ENCODE results near the gene THY1. TPM values are rescaled to one million over a fixed set of nuclear protein-coding genes. Genes with fewer than 3 reads are reported as not detected.
A peak's percentile ranks its signal among the peaks of the same experiment; 100 is the strongest.
"Not testable (repeated sequence)": the region's sequence is repeated elsewhere in the genome, so short reads cannot be mapped to it uniquely, and the experiment has no call there.

Gene THY1
- polyA plus RNA-seq, 3 donors: 70.0 to 86.0 (median 75.2) TPM

DNA sequence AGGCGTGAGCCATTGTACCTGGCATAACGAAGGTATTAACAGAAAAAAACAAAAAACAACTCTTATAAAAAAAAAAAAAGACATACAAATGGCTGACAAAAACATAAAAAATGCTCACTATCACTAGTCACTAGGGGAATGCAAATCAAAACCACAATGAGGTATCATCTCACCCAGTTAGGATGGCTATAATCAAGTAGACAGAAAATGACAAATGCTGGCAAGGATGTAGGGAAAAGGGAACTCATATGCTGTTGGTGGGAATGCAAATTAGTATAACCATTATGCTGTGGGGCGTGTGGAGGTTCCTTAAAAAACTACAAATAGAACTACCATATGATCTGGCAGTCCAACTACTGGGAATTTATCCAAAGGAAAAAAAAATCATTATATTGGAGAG, 17.0 kb downstream of the THY1 start:
- DNase-seq (ENCODE audit: extremely low read depth in 1 of 11, low read depth in 9 of 11, low spot score in 4 of 11): no peak

DNA sequence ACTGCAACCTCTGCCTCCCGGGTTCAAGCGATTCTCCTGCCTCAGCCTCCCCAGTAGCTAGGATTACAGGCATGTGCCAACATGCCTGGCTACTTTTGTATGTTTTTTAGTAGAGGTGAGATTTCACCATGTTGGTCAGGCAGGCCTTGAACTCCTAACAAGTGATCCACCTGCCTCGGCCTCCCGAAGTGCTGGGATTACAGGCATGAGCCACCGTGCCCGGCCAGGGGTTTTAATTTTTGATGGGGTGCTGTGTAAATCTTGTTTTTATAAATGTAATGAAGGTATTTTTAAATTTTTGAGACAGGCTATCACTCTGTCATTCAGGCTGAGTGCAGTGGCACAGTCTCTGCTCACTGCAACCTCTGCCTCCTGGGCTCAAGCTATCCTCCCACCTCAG, 17.5 kb downstream of the THY1 start:
- not testable (repeated sequence) for DNase-seq (ENCODE audit: extremely low read depth in 1 of 11, low read depth in 9 of 11, low spot score in 4 of 11)

DNA sequence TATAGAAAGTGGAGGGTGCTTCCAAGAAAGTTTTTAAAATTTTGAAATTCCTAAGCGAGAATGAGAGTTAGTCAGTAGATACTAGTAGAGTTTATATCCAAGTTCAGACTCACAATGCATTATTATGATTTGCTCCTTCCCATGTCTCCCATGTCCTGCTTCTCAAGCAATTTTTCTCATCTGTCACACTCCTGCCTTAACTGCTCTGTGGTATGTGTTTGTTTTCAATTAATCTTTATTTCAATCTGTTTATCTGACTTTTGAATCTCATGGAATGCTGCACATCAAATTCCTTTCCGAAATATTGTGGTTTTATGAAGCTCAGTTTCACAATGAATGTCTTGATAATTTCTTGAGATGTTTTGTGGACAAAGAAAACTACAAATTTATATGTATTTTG, 18.1 kb downstream of the THY1 start:
- DNase-seq (ENCODE audit: extremely low read depth in 1 of 11, low read depth in 9 of 11, low spot score in 4 of 11): no peak

DNA sequence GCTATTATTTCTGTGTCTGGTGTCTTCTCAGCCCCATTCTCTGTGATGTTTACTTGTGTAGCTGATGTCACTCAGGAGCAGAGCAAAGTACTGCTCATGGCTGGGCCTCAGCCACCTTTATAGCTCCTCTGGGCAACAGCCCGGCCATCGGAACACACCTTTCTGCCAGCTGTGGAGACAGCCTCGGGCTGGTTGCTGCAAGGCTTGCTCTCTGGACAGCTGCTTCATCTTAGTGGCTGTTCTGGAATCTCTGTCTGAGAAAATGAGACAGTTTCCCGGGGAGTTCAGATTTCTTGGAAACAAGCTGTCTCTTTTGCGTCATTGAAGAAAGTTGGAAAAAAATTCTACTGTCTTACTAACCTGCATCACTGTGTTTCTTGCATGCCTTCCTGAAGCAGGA, 20.0 kb downstream of the THY1 start:
- DNase-seq (ENCODE audit: extremely low read depth in 1 of 11, low read depth in 9 of 11, low spot score in 4 of 11): no peak

DNA sequence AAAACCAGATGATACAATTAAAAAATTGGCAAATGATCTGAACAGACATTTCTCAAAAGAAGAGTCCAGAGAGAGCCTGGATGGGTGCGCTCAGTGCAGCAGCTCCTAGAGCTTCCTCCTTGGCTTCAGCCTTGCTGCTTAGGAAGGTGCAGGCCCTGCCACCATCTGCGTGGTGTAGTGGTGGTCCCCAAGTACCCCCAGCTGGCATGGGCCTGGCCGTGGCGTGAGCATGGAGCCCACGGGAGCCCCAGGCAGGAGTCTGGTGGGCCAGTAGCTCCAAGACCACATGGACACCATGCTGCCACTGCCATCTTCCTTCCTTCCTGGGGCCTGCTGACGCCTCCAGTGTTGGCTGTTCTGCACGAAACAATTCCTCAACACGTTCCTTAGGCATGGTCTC, 20.5 kb downstream of the THY1 start:
- no peak for DNase-seq (ENCODE audit: extremely low read depth in 1 of 11, low read depth in 9 of 11, low spot score in 4 of 11)

DNA sequence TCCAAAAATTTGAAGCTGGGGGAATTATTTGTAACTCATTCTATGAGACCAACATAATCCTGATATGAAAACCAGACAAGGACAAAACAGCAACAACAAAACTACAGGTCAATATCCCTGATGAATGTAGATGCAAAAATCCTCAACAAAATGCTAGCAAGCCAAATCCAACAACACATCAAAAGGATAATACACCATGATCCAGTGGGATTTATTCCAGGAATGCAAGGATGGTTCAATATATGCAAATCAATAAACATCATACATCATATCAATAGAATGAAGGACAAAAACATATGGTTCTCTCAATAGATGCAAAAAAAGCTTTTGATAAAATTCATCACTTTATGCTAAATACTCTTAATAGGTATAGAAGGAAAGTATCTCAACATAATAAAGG, 22.1 kb downstream of the THY1 start:
- DNase-seq (ENCODE audit: extremely low read depth in 1 of 11, low read depth in 9 of 11, low spot score in 4 of 11): no peak

DNA sequence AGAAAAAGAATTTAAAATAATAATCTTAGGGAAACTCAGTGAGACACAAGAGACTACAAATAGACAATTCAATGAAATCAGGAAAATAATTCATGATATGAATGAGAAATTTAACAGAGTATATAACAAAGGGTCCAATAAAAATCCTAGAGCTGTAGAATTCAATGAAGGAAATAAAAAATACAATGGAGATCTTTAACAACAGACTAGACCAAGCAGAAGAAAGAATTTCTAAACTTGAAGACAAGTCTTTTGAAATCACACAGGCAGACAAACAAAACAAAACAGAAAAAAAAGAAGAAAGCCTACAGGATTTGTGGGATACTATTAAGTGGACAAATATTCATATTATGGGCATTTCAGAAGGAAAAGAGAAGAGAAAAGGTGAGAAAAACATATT, 25.2 kb downstream of the THY1 start:
- DNase-seq (ENCODE audit: extremely low read depth in 1 of 11, low read depth in 9 of 11, low spot score in 4 of 11): no peak

DNA sequence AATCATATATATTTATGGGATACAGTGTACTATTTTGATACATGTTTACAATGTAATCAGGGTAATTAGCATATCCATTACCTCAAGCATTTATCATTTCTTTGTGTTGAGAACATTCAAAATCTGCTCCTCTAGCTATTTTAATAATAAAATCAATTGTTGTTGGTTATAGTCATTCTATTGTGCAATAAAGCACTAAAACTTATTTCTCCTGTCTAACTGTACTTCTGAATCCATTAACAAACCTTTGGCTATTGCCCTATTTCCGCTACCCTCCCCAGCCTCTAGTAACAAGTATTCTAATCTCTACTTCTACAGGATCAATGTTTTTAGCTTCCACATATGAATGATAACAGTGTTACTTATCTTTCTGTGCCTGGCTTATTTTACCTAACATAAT, 26.1 kb downstream of the THY1 start:
- DNase-seq (ENCODE audit: extremely low read depth in 1 of 11, low read depth in 9 of 11, low spot score in 4 of 11): no peak

DNA sequence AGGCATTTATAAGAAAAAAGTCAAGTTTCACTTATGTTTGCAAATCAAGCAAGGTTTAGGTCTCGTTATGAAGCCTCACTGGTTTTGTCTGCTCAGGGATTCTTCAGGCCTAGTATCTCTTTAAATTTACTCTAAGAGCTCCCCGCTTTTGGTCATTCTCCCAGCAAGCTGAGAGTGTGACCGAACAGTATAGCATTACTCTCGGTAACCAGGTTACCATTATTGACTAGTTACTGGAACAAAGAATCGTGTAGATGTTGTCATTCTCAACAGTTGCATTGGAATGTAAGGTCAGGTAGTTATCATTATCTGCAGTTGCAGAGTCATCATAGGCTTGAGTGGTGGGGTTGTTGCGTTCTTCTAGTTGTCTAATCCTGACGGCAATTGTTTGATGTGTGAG, 31.7 kb downstream of the THY1 start:
- no peak for DNase-seq (ENCODE audit: extremely low read depth in 1 of 11, low read depth in 9 of 11, low spot score in 4 of 11)

DNA sequence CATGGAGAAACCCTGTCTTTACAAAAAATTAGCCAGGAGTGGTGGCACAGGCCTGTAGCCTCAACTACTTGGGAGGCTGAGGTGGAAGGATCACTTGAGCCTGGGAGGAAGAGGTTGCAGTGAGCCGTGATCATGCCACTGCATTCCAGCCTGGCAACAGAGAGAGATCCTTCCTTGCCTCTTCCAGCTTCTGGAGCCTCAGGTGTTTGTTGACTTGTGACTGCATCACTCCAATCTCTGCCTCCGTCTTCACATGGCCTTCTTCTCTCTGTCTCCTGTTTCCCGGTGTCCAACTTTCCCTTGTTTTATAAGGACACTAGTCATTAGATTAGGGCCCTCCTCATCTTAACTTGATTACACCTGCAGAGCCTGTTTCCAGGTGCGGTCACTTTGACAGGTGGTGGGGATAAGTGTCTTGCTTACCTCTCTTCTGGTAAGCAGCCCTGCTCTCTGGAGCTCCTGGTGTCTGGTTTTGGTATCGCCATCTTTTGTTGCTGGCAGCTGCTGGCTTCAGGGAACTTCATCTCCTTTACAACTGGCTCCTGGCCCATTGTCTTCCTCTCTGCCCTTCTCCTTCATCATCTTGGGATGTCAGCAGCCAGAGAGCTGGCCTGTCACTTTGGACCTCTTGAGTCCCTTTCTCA, 33.2 kb downstream of the THY1 start:
- DNase-seq (ENCODE audit: extremely low read depth in 1 of 11, low read depth in 9 of 11, low spot score in 4 of 11): no peak

DNA sequence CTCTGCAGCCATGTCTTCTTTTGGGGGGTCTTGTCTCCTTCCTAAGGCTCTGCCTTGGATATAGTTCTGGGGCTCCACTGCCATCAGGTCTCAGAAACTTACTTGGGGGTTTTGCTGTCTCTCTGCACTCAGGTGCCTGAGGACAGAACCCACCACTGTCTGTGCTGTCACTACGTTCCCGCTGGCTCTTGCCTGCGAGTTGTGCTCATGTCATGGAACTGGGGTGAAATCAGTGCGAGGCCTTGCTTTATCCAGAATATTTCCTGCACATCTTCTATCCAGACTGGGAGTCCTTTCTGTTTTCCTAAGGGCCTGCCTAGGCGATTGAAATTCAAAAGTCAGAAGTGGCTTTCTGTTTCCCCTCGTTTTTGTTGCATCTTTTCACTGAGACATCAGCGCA, 34.9 kb downstream of the THY1 start:
- no peak for DNase-seq (ENCODE audit: extremely low read depth in 1 of 11, low read depth in 9 of 11, low spot score in 4 of 11)

DNA sequence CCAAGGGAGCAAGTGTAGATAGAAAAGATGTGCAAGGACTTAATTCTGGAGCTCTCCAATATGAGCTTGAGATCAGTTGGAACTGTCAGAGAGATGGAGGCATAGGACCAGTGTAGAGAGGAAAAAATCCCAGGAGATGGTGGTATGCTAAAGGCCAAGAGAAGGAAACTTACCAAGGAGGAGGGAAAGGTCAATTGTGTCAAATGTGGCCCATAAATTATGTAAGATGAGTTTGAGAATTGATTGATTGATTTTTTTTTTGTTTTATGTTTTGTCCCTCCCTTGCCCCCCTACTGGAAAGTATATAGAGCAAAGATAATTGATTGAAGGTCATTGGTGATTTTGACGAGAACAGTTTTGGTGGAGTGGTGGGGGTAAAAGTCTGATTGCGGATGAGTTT, 38.6 kb downstream of the THY1 start:
- no peak for DNase-seq (ENCODE audit: extremely low read depth in 1 of 11, low read depth in 9 of 11, low spot score in 4 of 11)

DNA sequence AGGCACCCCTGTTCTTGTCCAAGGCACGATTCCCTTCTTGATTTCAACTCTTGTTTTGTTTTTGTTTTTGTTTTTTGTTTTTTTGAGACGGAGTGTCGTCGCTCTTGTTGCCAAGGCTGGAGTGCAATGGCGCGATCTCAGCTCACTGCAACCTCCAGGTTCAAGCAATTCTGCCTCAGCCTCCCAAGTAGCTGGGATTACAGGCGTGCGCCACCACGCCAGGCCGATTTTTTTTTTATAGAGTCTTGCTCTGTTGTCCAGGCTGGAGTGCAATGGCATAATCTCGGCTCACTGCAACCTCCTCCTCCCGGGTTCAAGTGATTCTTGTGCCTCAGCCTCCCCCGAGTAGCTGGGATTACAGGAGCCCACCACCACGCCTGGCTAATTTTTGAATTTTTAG, 40.5 kb downstream of the THY1 start:
- not testable (repeated sequence) for DNase-seq (ENCODE audit: extremely low read depth in 1 of 11, low read depth in 9 of 11, low spot score in 4 of 11)

DNA sequence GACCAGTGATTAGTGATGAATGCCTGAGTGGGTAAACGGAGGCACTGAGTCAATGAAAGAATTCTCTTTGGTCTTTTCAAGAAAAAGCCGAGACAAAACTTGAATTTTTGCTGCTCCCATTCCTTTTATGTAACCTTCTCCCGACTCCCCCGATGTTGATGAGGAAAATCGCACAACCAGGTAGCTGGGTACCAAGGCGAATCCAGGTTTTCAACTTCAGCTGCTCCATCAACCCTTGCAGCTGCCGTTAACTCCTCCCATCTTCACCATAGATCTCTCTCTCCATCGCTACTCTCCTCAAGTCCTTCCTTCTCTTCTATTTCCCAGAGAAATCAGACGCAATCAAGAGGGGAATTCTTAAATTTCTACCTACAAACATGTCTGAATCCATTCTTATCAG, 40.9 kb downstream of the THY1 start:
- no peak for DNase-seq (ENCODE audit: extremely low read depth in 1 of 11, low read depth in 9 of 11, low spot score in 4 of 11)

DNA sequence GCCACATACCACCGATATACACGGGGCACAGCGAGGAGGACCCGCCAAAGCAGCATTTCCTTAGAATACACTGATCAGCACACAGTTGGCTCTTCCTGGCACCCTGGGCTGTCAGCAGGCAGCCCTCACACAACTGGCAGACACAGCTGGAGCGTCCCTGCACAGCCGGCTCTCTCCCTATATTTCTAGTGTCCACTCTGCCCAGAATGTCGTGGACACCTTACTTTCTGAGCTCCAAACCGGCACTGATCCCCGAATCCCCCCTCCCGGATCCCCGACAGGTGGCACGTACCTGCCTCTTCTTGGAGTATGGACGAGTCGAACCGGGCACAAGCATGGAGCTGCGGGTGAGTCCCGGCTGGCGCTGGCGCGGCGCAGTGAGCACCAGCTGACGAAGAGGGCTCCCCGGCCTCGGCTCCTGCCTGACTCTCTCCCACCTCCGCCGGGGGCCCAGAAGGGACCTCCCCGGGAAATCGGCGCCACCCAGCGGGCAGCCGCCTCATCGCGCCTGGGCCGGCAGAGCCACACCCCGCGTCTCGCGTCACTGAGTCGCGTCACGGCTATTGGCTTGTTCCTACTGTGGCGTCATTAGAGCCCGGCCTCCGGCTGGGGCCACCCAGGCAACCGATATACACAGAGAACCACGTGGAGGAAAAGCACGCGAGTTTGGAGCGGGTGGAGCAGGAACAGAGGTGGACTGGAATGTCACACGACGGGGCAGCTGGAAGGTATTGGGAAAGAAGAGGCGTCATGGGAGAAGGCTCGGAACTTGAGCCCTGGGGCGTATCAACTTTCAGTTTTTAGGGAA, 41.6 kb downstream of the THY1 start, which contains the start of gene USP2:
Gene USP2 (minus strand): TSS at position 510 of the 808 bp plus-strand sequence. CDS start 8,210 bp downstream, outside the sequence.
- peak; percentile 82 to 95 (median 93) for DNase-seq (ENCODE audit: extremely low read depth in 1 of 11, low read depth in 9 of 11, low spot score in 4 of 11)

DNA sequence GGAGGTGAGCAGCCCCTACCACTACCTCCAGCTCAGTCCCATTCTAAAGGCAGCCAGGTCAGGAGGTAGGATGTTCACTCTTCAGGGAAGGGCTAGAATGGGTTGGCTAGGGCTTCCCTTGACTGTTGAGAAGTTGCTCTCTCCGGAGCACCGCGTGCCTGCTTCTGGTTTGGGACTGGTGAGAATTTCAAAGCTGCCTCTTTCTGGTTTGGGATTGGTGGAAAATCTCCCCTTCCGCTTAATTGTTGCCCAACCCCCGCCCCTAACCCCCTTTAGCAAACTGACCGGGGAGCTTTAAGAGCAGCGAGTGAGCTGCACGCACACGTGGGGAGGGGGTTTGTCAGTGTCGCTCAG, 42.2 kb downstream of the THY1 start:
- DNase-seq (ENCODE audit: extremely low read depth in 1 of 11, low read depth in 9 of 11, low spot score in 4 of 11): no peak

DNA sequence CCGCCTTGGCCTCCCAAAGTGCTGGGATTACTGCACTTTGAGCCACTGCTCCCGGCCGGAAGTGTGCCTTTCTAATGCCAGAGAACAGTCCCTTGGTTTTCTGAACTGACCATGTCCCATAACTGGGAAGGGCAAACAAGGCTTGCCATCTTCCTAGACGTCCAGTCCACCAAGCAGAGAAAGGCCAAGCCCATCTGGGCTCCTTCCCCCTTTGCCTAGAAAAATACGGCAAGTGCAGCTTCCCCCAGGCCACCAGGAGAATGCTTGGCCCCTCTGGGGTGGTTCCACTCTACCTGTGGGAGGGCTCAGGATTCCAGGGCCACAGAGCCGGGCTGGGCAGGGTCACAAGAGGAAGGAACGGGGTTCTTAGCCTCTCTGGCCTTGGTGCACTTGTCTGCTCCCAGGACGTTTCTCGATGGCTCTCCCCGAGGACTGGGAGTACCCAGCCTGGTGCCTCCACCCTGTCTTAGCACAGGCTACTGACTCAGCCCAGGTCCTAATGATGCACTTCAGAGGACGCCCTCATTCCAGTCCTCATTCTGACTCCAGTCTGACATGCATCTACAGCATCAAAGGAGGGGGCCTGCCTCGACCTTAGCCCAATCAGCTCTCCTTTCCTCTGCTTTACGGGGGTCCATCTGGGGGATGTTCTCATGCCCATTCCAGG, 42.7 kb downstream of the THY1 start:
- DNase-seq (ENCODE audit: extremely low read depth in 1 of 11, low read depth in 9 of 11, low spot score in 4 of 11): no peak

DNA sequence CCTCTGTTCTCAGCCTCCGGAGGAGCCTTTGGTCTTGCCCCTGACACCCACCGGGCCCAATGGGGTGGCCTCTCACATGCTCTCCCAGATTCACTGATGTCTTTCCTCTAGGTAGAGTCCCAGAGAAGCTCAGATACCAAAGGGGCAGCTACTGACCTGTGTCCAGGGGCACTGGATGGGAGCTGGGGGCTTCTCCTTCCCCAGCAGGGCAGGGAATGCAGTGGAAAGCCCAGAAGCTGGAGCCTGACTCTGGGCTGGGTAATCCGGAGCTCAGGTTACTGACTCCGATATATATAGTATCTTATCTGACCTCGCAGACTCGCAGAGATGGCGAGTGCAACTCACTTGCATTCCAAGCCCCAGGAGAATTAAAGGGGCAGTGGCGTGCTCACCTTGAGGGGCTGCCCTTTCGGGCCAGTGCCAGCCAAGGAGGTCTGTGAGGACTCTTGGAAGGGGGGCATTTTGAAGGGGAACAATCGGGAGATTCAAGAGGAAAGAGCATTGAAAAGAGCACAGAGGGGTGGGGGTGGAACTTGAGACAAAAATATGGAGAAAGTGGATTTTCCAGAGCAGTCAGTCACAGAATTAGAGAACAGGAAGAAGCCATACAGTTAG, 44.0 kb downstream of the THY1 start:
- DNase-seq (ENCODE audit: extremely low read depth in 1 of 11, low read depth in 9 of 11, low spot score in 4 of 11): no peak

DNA sequence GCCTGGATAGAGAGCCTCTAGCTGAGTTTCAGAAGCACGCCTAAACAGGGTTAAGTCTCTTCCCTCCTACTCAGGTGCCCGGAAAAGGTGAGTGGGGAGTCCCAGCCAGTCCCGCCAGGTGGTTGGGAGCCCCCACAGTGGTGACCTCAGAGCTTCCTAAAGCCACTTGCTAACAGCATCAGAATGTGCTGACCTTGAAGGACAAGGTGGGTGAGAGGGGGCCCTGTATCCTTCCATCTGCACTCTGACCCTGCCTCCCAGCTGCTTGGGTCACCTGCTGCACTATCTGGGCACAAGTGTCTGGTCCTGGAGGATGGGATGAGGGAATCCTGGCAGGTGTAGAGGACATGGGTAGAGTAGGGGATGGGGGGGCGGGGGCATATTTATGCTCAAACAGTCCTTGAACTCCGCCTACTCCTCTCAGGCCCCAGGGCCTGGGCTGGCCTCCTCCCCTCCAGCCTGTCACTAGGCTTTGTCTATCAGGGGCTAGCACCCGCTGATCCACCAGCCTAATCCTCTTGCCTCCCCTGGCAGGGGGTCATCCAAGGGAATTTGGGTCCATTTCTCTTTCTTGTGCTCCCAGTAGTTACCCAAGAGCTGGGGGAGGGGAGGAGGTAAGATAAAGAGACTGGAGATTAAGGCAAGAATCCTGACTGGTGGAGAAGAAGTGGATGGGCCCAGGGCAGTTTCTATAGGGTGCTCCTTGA, 44.9 kb downstream of the THY1 start:
- no peak for DNase-seq (ENCODE audit: extremely low read depth in 1 of 11, low read depth in 9 of 11, low spot score in 4 of 11)
